Dermis microvascular lymphatic vessel endothelial cell (primary cell): Measurements from ENCODE around the gene HOXC11. TPM values are rescaled to one million over a fixed set of nuclear protein-coding genes. Genes with fewer than 3 reads are reported as not detected.

Experiments
- DNase-seq, 2 donors: peaks; one replicate each; pipeline versions ENCODE4 v3.0.0 to v3.0.0-alpha.2; 2010; ENCODE audit warnings: low read depth in 2 of 2
- total RNA-seq: library from RNA; depleted of rRNA; stranded (reverse); fragments of >200 nt; gene quantifications from 2 replicates; pipeline ENCODE4 v1.2.1, GENCODE V29; 2014

The HOXC11 gene
- total RNA-seq, 1 donor from 2014 or later, result not detected

DNA sequence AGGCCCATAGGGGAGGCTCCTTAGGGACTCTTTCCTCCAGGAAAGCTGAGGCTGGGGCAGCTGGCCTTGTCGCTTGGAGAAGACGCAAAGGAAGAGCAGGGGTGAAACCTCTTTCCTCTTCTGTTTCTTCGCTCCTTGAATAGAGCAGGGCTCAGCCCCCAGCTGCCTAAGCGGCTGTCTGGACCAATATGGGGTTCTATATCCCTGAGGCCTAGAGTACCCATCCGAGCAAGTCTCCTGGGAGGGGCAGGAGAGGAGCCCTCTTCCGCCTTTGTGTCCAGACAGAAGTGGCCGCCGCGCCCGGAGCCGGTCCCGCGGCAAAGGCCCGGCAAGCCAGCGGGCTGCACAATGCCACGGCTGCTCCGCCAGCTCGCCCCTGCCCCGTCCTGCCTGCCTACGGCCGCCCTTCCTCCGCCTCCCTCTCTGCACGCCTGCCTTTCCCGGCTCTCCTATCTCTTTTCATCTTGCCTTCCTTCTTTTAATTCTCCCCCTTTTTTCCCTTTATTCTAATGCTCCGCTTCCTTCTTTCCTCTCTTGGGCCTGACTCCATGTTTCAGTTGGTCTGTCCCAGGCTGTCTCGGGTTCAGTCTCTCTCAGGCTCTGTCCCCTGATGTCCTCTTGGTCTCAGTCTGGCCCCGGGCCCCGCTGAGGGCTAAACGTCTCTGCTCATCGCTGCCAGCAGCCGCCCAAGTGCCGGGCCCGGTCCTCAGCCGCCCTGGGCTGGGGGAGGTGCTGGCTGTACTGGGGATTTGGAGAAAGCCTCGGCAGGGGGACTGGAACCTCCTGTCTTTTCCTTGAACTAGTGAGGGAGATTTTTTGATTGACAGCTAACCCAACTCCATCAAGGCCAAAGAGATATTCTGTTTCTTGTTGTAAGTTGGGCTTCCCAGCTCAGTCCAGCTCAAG, 24.5 kb downstream of the HOXC11 start:
- no peak for DNase-seq

GRCh38 chr12:53998110-53998899, 25.4 kb downstream of the HOXC11 start:
- DNase-seq, result no peak

GRCh38 chr12:53998900-53999236, 25.9 kb downstream of the HOXC11 start:
- DNase-seq, result no peak

DNA sequence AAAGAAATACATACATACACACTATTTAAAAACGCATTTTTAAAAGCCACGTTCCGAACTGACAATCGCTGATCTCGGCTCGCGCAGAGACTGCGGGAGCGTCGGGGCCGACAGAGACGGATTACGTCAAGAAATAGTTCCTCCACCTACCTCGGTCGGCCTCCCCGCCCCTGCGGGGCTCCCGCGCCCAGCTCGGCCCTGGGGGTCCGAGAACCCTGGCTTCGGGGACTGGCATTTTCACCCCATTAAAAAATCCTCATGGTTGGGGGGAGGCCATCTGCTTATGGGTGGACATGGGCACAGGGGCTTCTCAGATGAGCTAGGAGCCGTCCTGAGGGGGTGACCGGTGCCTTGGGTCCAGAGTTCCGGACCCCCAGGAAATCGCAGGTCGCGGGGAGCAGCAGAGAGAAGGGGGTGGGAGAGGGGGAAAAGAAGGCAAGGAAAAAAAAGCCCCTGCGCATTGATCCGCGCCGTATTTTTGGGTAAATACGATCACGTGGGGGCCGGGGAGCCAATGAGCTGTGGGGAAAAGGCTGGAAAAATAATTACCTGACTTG, 26.7 kb downstream of the HOXC11 start:
- peak in 1 of 2 donors; percentile 23 for DNase-seq

GRCh38 chr12:54000116-54001114, 27.5 kb downstream of the HOXC11 start, which contains the start of gene HOXC9:
Gene HOXC9, plus strand, starts transcription at chr12:54000161. Its CDS starts 28 bp downstream, at chr12:54000189.
- no peak for DNase-seq

DNA sequence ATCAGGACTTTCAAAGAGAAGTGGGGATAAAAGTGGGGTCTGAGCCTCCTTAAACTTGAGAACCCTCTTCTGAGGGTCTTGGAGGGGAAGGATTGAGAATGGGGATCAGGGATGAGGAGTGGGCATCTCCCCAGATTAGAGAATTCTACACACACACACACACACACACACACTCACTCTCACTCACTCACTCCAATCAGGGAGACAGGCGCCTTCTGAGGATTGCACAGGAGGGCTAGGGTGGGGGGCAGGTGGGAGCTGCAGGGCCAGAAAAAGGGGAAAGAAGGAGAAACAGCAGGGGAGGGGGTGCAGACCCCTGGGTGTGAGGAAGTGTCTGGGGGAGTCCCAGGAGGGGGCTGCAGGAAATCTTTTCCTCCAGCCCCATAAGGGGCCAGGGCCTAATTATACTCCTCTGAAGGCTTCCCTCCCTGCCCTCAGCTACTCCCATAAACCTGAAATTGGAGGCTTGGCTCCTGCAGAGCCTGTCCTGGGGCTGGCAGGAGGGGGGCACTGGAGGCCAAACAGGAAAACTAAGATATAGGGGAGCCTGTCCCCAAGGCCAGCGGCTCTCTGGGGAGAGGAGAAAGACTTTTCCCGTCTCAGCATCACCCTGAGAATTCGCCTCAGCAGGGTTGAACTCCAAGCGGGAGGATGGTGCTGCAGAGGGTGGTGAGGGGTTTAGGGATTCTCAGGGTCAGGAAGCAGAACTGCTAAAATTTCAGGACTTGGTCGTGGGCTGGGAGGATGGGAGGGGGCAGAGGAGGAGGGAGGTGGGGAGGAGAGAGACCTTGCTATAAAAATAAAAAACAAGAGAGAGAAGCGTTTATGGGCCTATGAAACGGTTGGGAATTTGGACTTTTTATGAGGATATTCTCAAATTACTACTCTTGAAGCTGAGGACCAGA, 28.6 kb downstream of the HOXC11 start:
- DNase-seq, result no peak

DNA sequence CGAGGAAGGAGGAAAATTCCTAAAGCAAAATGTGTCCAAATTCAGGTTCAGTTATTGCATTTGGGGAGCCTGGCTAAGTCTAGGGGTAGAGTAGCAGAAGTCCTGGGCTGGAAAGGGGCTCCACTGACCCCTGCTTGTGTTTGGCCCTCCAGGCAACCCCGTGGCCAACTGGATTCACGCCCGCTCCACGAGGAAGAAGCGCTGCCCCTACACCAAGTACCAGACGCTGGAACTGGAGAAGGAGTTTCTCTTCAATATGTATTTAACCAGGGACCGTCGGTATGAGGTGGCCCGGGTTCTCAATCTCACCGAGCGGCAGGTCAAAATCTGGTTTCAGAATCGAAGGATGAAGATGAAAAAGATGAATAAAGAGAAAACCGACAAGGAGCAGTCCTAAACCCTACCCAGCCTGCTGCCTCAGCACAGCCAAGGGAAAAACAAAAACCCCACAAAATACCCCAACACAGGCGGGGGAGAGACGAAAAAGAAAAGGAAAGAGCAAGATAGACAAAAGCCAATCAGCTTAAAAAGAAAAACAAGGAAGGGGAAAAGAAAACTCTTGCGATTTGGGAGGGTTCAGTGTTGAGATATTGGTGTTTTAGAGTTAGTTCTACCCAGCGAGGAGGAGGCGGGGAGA, 29.5 kb downstream of the HOXC11 start:
- DNase-seq, result no peak

GRCh38 chr12:54002915-54003389, 30.0 kb downstream of the HOXC11 start:
- DNase-seq, result no peak

DNA sequence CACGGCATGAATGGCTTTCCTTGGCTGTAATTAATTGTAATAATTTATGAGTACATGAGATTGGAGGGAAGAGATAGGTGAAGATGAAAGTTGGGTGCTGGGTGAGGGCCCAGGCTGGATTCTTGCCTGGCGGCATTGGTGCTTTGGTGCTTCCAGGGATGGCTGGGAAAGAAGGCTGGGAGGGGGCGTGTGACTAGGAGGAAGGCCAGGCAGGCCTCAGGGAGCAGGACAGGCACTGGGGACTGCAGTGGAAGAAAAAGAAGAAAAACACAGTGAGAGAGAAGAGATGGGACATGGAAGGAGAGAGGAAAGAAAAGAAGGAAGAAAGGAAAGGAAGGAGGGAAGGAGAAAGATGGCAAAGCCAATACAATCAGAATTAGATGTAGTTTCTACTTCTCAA, 30.7 kb downstream of the HOXC11 start:
- DNase-seq, result no peak

GRCh38 chr12:54004063-54004840, 31.3 kb downstream of the HOXC11 start:
- DNase-seq, result no peak

GRCh38 chr12:54004841-54005530, 32.1 kb downstream of the HOXC11 start:
- DNase-seq, result no peak

DNA sequence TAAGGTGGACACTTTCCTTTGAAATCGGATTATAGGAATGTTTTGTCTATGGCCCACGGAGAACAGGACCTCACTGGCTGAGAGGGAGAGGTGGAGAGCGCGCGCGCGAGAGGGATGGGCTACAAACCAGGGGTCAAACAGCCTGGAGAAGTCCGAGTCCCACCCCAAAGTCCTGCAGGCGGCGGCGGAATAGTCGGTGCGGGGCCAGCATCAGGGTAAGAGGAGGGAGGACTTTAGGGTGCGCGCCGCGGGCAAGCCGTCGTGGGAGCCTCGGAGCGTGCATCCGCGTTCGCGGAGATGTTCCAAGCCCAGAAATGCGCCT, 32.6 kb downstream of the HOXC11 start:
- DNase-seq, result no peak

GRCh38 chr12:54005853-54006558, 33.1 kb downstream of the HOXC11 start:
- DNase-seq, result peak; percentile 43 to 75

DNA sequence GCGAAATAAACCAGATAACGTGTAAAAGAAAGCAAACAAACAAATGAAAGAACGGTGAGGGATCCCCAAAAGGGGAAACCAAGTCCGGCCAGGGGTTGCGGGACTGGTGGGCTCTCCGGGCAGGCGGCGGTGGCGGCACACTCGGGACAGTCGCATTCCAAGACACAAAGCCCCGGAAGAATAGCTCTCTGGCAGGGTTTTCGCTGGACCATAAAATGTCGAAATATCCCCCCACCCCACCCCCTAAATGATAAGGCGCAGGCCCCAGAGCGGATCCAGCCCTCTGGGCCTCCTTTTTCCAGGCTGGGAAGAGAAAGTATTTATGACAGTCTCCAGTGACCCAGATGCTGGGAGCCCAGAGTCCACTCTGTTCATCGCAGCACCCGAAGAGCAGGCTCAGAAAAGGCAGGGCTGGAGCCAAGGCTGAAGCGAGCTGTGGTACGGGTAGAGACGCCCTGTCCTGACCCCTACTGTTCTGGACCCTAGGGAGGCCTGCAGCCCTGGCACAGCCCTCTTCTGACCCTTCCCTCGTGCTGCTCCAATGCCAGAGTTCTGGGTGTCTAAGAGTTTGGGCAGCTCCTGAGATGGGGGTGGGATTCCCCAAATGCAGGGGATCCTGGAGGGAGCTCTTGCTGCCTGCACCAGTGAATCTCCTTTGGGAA, 33.8 kb downstream of the HOXC11 start:
- DNase-seq, result no peak

- no peak for DNase-seq
These were observed 34.8 kb downstream of the HOXC11 start for GRCh38 chr12:54007538-54008259.

DNA sequence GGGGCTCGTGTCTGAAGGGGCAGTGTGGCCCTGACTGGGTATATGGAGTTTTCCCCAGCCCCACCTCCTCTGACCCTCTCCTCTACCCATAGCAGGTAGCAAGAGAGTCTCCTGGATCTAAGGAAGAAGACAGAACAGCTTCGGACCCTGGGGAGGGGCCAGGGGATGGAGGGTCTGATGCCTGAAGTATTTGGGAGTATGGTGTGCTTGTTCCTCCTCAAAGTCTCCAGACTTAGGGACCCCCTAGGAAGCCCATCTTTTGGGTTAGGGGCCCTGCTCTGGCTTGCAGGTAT, 35.3 kb downstream of the HOXC11 start:
- DNase-seq, result no peak
